Glomerular endothelial cell (primary cell): ENCODE results near the gene ACSL5. TPM values are rescaled to one million over a fixed set of nuclear protein-coding genes. Genes with fewer than 3 reads are reported as not detected.
"Not testable (repeated sequence)": the region's sequence is repeated elsewhere in the genome, so short reads cannot be mapped to it uniquely, and the experiment has no call there.

Source experiments
- DNase-seq: peaks from one replicate; pipeline ENCODE4 v3.0.0-alpha.2; 2011; ENCODE audit warnings: low read depth, low spot score; ENCODE audit errors: extremely low read depth
- total RNA-seq: library from RNA; depleted of rRNA; stranded (reverse); fragments of >200 nt; gene quantifications from 2 replicates; pipeline ENCODE4 v1.2.3, GENCODE V29; 2015

Gene ACSL5
- total RNA-seq, 1 donor from 2014 or later, result 22.5 TPM

DNA sequence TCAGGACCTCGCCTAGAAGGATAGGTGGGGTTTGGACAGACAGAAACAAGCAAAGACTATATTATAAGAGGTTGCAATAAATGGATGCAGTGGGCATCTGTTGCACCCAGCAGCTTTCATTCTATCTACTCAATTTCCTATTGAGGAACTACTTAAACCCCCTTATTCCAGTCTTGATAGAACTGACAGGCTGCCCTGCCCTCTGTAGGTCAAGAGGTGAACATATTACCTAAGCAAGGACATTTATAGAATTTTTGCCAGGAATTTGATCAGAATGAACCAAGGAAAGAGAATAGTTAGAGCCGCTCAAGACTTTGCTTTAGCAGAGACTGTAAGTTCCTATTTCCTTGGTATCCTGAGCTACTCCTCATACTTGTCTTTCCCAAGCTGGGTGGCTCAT lies 82.6 kb downstream of the ACSL5 start:
- DNase-seq, result no peak

DNA sequence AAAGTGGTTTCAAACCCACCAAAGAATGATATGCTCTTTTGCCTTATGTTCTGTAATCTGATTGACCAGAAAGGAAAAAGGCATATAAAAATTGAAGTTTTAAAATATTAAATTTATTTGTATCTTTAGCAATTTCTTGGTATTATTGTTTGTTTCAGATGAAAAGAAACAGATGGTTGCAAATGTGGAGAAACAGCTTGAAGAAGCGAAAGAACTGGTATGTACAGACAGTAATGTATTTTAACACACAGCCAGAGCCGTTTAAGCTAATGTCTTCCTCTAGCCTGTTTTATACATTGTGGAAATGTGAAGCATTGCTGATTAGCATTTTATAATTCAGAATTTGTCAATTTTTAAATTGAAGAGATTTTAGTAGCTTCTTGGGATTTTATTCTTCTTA lies 86.5 kb downstream of the ACSL5 start:
- DNase-seq, result no peak

DNA sequence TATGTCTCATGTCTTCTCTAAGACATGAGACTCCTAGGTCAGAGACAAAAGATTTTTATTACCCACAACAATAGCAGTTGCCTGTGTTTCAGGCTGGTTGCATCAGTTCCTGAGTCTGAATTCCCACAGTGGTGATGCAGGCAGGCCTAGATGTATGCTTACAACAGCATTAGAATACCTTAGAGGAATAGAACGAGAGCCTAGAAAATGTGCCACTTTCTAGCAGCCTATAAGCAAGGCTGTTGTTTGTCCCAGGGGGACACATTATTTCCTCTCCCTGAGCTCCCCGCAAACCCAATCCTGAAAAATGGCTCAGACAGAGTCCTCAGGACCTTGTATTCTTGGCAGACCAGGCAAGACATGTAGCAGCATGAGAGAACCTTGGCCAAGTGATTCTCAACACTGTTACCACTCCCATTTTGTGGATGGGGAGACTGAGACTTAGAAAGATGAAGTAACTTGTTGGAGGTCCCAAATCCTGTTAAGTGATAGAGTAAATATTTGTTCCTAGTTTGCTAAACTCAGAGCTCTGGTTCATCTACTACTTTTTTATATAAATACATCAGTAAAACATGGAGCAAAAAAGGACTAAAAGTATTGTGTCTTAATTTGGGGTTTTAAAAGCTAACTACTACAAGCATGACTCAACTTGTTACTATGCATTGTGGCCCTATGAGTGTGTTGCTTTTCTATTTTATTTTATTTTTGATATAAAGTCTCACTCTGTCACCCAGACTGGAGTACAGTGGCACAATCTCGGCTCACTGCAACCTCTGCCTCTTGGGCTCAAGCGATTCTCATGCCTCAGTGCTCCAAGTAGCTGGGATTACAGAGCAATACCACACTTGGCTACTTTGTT lies 87.3 kb downstream of the ACSL5 start:
- DNase-seq, result no peak

DNA sequence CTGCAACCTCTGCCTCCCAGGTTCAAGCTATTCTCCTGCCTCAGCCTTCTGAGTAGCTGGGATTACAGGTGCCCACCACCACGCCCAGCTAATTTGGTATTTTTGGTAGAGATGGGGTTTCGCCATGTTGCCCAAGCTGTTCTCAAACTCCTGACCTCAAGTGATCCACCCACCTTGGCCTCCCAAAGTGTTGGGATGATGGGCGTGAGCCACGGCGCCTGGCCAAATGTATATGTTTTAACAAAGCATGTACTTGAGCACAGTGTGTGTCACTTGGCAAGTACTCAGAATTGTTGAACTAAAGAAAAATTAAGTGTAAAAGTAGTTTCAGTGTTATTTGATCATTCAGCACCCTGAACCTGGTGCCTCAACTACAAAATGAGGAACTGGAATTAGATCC lies 90.2 kb downstream of the ACSL5 start:
- not testable (repeated sequence) for DNase-seq

DNA sequence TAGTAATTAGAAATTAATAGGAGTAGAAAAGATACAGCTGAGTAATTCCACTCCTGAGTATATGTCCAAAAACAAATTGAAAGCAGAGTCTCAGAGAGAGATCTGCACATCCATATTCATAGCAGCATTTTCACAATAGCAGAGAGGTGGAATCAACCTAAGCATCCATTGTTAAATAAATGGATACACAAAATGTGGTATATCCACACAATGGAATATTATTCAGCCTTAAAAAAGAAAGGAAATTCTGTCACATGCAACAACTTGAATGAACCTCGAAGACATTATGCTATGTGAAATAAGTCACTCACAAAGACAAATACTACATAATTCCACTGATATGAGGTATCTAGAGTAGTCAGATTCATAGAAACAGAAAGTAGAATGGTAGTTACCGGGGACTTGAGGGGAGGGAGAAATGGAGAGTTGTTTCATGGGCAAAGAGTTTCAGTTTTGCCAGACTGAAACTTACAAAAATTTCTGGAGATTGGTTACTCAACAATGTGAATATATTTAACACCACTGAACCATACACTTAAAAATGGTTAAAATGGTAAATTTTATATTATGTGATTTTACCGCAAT lies 91.5 kb downstream of the ACSL5 start:
- no peak for DNase-seq

DNA sequence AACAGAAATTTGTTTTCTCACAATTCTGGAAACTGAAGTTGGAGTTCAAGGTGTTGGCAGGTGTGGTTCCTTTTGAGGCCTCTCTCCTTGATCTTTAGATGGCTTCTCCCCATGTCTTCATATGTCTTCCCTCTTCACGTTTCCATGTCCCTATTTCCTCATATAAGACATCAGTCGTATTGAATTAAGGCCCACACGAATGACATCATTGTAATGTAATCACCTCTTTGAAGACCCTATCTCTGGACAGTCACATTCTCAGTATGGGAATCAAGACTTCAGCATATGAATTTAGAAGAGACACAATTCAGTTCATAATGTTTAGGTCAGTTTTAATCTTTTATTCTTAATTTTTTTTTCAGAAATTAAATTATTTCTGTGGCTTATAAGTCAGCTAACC lies 92.9 kb downstream of the ACSL5 start:
- DNase-seq, result no peak

DNA sequence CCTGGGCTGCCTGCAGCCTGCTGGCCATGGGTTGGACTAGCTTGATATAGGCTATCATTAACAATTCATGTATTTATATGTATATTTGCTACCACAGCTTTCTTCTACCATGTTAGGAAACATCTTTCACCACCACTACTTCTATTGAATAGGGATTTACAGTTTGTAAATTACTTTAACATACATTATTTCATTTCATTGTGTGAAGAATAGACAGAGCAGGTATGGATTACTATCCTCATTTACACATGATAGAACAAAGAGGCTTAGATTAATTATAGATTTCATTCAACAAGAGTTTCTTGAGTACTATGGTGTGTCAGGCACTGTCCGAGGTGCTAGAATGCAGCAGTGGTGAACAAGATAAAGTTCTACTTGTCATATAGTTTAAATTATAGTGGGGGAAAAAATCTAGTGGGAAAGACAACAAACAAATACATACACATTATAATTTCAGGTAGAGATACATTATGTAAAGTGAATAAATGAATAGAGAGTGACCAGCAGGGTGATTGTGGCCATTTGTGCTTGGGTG lies 93.7 kb downstream of the ACSL5 start:
- DNase-seq, result no peak

DNA sequence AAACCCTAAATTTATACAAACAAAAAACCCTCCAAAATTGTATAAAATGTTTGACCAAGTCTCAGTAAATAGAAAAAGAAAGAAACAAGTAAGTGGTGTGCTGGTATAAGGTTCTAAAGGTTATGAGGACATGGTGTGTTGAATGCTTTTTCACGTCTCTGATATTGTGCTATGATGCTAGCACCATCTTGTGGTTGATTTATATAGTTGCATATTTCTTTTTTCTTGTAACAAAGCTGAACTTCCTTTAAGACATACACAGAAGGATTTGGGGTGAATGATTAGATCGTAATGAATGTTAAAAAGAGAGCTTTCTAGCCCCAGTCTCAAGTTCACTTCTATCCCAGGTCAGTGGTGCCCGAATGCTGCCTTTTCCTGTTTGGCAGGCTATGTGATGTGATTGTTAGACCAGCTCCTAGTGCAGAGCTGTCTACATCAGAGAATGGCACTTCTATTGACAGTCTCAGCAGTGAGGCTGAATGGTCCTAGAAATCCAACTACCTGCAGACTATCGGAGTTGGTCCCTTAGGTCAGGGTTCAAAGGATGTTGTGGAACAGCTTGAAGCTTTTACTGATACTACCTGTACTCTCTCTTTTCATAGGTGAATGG lies 98.1 kb downstream of the ACSL5 start:
- peak; percentile 31 for DNase-seq

DNA sequence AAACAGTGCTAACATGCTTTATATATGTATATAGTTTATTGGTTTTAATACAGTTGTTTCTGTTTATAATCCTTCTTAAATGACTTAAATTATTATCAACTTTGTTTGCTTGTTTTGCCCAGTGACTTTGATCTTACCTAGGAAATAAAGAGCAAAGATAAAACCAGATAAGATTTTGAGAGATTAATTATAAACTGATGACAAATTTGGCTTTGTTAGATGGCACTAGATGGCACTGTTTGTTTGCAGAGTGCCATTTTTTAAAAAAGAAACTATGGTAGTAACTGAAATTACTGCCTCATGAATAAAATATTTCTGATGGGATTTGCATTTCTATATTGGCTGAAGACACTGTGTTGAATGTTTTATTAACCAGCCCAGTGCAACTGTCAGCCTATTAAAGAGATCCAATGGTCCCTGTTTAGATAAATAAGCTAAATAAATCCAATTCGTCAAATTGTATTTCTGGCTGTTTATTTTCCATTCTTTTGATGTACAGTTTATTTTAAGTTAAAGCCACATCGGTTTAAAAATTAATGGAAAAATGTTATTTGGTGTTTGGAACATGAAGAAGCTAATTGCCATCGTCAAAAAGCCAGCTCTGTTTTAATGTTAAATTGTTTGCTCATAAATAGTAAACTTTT lies 101.8 kb downstream of the ACSL5 start:
- DNase-seq, result no peak

Other genes starting within 250 kb of the ACSL5 start
- 5.2 TPM in 2 replicates for gene GPAM, start 190.4 kb upstream of the ACSL5 start, total RNA-seq
- not detected in 2 replicates for gene TECTB, start 90.7 kb upstream of the ACSL5 start, total RNA-seq
- gene ZDHHC6, start 72.8 kb downstream of the ACSL5 start, total RNA-seq, result 23.1 and 26.7 TPM in 2 replicates
- gene VTI1A, start 73.1 kb downstream of the ACSL5 start, total RNA-seq, result 22.1 and 28.3 TPM in 2 replicates